Stimulated activated CD8-positive, alpha-beta memory T cell treated with anti-CD3 and anti-CD28 coated beads, Interleukin-4, amount 100 ng/mL, for 24 hours (primary cell): ENCODE data around the gene ERVMER34-1.

ENCODE experiments used
- DNase-seq: peaks from one replicate; pipeline ENCODE4 v3.0.0-alpha.2; 2020; ENCODE audit warnings: low read depth

ERVMER34-1 gene

GRCh38 chr4:52750819-52751486, at the start of gene ERVMER34-1:
Gene ERVMER34-1, minus strand, starts transcription at chr4:52751425. Its CDS starts 5,905 bp downstream, at chr4:52745520.
- DNase-seq, result no peak

GRCh38 chr4:52799813-52800212, 48.6 kb upstream of the ERVMER34-1 start:
- no peak for DNase-seq

DNA sequence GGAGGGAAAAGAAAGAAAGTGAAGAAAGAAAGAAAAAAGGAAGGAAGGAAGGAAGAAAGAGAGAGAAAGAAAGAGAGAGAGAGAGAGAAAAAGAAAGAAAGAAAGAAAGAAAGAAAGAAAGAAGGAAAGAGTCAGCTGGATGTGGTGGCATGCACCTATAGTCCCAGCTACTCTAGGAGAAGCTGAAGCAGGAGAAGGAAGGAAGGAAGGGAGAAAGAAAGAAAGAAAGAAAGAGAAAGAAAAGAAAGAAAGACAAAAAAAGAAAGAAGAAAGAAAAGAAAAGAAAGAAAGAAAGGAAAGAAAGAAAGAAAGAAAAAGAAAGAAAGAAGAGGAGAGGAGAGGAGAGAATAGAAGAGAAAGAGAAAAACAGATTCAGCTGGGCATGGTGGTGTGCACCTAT, 44.3 kb upstream of the ERVMER34-1 start:
- no peak for DNase-seq

DNA sequence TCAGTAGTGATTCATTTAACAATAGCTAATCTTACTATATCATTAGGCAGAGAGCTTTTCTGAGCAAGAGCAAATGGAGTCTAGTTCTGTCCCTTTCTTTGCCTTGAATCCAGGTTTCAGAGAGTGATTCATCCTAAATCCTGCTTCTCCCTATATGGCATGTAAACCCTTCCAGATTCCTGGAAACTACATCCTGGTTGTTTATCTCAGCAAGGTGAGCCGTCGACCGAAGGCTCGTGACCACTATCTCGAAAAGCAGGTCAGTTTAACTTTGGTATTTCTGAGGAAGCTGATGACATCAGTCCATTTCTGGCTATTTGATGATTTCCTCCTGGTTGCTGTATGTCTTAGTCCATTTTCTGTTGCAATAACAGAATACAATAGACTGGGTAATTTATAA, 40.7 kb upstream of the ERVMER34-1 start:
- DNase-seq, result no peak

DNA sequence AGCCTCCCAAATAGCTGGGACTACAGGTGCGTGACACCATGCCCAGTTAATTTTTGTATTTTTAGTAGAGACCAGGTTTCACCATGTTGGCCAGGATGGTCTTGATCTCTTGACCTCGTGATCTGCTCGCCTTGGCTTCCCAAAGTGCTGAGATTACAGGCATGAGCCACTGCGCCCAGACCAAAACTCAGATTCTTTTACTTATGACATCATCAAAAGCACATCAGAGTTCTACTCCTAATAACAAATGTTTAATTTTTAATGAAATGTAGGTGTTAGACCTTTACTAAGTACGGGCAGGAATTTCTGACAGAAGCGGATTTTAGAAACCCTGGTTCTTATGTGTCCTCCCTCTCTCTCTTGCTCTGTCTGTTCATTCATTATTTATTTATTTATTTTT, 38.5 kb upstream of the ERVMER34-1 start:
- DNase-seq, result no peak

DNA sequence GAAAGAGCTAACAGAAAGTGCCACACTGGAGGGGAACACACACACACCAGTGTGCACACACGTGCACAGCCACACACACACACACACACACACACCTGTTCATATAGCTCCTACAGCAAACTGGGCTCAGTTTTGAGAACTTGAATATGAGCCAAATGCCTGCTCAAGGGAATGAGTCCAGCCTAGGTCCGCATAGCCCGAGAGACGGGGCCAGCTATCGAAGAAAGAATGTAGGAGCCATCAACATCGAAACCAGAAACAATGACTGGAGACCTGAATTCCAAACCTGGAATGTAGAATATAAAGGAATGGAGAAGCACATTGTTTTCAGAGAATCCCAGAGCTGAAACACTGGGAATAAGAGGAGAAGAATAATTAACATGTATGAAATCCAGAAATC, 37.6 kb upstream of the ERVMER34-1 start:
- DNase-seq, result no peak

- DNase-seq, result no peak
These were observed 31.8 kb upstream of the ERVMER34-1 start for GRCh38 chr4:52783069-52783468.

- DNase-seq, result no peak
These were observed 29.6 kb upstream of the ERVMER34-1 start for GRCh38 chr4:52780617-52781354.

- no peak for DNase-seq
These were observed 29.0 kb upstream of the ERVMER34-1 start for GRCh38 chr4:52780206-52780605.

DNA sequence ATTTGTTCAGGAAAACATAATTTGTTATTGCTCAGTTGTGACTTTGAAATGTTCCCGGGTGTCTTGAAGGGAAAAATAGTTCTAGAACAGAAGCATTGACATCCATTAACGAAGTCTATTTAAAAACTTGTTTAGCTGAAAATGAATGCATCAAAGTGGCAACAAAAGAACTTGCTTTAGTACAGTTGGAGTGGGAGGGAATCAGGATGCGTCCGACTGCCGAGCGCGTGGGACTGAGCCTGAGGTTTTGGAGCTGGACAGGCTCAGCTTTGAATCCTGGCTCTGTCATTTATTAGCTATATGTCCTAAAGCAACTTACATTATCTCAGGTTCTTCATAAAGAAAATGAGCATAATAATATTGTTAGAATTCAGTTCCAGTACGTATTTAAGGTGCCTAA, 9.0 kb upstream of the ERVMER34-1 start:
- DNase-seq, result no peak

DNA sequence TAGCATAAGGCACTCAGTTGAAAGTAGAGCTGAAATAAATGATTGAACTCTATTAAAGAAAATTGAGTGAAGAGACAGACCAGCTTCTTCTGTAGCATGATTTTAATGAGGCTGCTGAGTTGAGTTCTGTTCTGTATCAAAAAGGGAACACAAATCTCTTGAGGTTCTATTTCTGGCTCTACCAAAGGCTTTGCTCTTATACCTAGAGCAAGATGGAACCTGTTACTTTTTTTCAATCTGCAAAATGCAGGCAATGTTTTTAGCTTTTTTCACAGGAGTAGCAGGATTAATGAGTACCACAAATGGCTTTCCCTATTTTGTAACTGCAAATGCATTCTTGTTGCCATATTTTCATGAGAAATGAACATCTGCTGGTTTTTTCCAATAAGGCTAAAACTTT, 4.2 kb upstream of the ERVMER34-1 start:
- DNase-seq, result no peak

DNA sequence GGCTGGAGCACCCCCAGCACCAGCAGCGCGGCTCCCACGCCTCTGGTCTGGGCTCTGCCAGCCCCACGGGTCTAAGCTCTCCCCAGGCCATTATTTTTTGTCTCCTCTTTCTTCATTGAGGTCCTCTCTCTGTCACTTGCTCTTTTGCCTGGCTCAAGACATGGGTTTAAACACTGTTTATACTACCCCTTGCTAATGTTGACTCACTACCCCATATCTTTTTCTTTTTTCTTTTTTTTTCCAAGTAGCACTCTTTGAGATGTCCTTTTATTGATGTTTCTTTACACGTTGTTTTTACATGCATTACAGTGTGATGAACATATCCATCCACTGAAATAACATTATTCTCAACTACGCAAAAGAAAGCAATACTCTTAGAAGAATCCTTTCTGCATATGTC, 1.7 kb upstream of the ERVMER34-1 start:
- no peak for DNase-seq

DNA sequence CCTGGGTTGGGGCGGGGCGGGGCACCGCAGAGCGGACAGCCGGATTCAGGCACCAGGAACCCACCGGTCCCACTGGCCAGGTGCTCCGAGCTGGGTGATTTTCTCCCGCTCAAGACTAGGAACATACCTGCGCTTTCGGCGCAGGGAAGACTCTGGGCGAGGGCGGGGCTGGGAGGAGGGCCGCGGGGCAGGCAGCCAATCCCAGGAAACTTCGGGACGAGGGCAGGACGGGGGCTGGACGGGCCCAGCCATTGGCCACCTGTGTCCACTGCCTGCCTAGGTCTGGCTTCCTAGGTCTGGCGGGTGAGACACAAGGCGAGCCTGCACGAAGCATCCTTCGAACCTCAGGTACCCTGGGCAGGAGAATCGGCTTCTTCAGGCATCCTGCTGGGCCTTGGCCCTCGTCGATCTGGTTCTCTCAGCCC, 274 bp upstream of the ERVMER34-1 start:
- no peak for DNase-seq

GRCh38 chr4:52750213-52750612, 1.0 kb downstream of the ERVMER34-1 start:
- DNase-seq, result no peak

GRCh38 chr4:52748432-52748831, 2.8 kb downstream of the ERVMER34-1 start:
- DNase-seq, result no peak

DNA sequence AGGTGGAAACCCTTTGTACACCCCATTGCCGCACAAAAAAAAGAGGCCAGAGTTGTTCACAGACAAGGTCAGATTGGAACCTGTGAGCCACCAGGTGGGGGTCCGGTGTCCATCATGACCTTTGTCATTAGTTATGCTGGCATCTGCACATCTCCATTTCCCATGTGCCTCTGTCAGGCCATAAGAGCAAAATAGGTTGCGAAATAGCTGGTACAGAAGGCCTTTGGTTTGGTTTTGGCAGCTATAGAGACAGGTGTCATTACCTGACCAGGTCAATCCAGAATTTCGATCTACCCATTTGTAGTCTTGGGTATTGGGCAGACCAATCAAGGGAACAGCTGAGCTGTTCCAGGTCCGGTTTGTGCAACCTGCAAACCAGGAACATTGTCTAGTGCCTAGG, 6.6 kb downstream of the ERVMER34-1 start:
- no peak for DNase-seq

DNA sequence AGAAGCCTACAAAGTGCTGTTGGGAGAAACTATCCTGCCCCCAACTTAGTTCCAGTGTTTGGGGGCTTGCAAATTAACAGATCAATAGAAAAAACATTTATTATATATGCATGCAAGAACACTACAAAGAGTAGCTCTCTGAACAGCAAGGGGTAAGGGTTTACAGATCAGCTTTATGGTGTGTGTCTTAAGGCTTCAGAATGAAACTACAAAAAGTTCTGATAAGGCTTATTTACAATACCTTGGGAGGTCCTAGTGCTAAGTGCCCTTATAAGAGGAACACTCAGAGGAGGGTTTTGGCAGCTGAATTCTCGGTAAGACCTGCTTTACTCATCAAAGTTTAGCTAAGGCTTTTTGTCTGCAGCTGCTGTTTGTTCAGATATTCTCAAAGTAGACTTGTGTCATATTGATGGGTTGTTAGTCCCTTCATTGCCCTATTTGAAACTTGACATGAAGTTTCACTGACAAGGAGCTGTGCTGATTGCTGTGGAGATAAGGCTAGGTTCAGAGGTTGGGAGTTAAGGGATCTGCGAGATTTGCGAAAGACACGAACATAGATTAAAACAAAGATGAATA, 7.7 kb downstream of the ERVMER34-1 start:
- DNase-seq, result no peak

- no peak for DNase-seq
These were observed 21.6 kb downstream of the ERVMER34-1 start for GRCh38 chr4:52729586-52729985.

DNA sequence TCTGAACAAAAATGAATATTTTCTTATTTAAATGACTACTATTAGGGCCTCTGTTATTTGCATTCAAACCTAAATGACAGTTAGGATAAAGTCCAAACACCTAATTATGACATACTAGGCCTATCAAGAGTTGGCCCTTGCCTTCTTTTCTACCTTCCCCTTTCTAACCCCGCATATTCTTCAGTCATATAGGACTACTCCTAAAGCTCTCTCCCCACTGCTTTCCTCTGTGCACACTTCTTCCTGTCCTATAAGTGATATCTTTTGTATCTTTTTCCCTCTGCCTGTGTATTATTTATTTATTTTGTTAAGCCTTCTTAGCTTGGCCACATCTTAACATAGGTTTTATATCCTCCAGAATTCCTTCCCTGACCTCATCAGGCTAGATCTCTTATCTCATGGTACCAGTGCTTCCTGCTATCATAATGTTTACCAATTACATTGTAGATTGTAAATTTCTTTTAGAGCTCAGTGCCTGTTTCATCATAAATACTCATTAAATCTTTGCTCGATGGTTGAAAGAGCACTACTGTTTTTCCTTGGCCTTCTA, 22.5 kb downstream of the ERVMER34-1 start:
- DNase-seq, result no peak

DNA sequence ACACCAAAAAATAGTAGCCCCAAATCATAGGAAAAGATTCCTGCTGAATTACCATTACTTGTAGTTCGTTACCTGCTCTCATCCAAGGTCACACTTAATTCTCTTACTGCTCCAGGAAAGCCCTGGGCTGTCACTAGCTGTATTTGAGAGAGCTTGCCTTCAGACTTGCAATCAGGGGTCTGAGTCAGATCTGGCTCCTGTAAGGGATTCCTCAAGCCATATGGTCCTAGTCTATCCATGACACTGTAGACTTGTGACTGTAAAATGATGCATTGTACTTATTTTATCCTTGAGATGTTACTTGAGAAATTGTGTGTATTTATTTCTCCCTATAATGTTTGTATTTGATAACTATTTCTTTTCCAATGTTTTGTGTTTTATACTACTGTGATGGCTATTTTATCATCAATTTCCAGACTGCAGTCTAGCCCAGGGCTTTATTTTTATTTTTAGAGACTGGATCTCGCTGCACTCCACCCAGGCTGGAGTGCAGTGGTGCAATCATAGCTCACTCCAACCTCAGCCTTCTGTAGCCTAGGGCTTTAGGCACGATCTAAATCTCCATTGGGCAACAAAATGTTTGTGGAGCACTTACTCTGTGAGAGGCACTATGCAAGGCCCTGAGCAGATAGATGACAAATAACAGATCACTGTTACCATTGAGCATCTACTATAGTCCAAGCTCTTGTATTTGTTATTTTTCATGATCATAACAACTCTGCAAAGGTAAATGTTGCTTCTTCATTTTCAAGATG, 24.2 kb downstream of the ERVMER34-1 start:
- no peak for DNase-seq

DNA sequence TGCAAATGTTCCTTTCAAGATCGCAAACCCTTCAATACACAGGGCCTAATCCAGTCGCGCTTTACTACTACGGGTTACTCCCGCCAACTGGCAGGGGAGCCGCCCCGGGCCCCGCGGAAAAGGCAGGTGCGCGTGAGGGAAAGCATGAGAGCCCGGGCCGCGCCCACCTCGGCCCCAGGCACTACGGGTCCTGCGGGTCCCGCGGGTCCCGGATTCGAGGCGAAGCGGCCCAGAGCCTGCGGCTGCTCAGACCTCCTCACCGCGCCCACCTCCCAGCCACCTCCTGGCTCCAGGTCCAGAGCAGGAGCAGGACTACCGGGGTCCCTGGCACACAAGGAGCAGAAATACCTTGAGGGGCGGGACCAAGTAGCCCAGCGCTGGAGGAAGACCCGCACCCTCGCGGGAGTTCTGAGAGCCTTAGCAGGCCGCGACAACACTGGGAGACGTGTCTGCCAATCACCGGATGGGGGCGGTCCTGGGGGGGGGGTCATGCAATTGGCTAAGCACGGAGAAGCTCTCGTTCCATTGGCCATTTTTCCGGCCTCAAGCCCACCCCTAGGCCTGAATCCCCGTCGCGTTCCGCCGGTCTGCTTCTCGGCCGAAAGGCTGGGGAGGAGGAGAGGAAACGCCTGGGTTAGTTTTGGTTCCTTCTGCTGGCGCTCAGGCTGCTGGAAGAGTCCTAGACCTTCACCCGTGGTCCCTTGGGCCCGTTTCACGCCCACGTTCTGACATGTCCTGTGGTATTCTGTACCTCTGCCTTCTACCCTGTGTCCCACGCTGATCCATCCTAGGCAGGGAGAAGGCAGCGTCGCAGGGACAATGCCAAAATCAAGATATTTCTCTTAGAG, 29.0 kb downstream of the ERVMER34-1 start:
- DNase-seq, result peak; percentile 82
